HepG2 (cell line): ENCODE measurements around the gene CHCHD5. TPM values are rescaled to one million over a fixed set of nuclear protein-coding genes. Genes with fewer than 3 reads are reported as not detected.

Source experiments
- CC2D1A ChIP-seq: sonication (generic); formaldehyde crosslinking; IDR thresholded peaks from 2 replicates; pipeline ENCODE4 v1.8.1; 2023; ENCODE audit warnings: mild to moderate bottlenecking, missing genetic modification reagents
- KDM1A ChIP-seq: IDR thresholded peaks from 2 replicates; pipeline ENCODE4 v1.6.1; 2016; ENCODE audit warnings: missing compliant biosample characterization
- NR2F6 ChIP-seq, 2 experiments: IDR thresholded peaks; 2 replicates each; pipeline ENCODE4 v1.6.1; 2016; ENCODE audit warnings: antibody characterized with exemption in 1 of 2, mild to moderate bottlenecking in 1 of 2
- ZFX ChIP-seq: sonication (generic); formaldehyde crosslinking; IDR thresholded peaks from 2 replicates; pipeline ENCODE4 v1.4.0; 2020; ENCODE audit warnings: mild to moderate bottlenecking, low read depth, missing genetic modification reagents, moderate library complexity
- ZNF672 ChIP-seq: sonication (generic); formaldehyde crosslinking; IDR thresholded peaks from 2 replicates; pipeline ENCODE4 v1.8.1; 2022; ENCODE audit warnings: missing genetic modification reagents
- ZNF777 ChIP-seq: sonication (generic); formaldehyde crosslinking; IDR thresholded peaks from 2 replicates; pipeline ENCODE4 v1.4.0; 2020; ENCODE audit warnings: missing genetic modification reagents
- polyA plus RNA-seq, 8 experiments: library from polyadenylated mRNA; depleted of rRNA in 3 of 8; stranded (reverse) in 7 of 8; unstranded in 1 of 8; fragments of >200 nt; fragmentation: Illumina TruSeq in 4 of 8; extraction: Trizol in 4 of 8; gene quantifications; 2 replicates each; pipeline versions ENCODE4 v1.2.1 to v1.2.3, GENCODE V29; 2011 to 2016; ENCODE audit warnings: low read depth in 4 of 8, missing spikeins in 1 of 8, mixed read lengths in 1 of 8; ENCODE audit not compliant: insufficient read depth in 1 of 8
- total RNA-seq, 5 experiments: library from RNA; depleted of rRNA; stranded (reverse); fragments of >200 nt; fragmentation: Illumina TruSeq; extraction: Trizol; gene quantifications; 2 replicates each; pipeline ENCODE4 v1.2.3, GENCODE V29; 2016; ENCODE audit warnings: low read depth in 1 of 5
- TF ChIP-seq, protein P1 (sequence below): sonication (generic); formaldehyde crosslinking; IDR thresholded peaks from 2 replicates; pipeline ENCODE4 v1.5.1; 2020; ENCODE audit warnings: mild to moderate bottlenecking, missing genetic modification reagents, borderline replicate concordance
- TF ChIP-seq, protein P2 (sequence below): sonication (generic); formaldehyde crosslinking; IDR thresholded peaks from 2 replicates; pipeline ENCODE4 v1.4.0; 2020; ENCODE audit warnings: missing genetic modification reagents, mild to moderate bottlenecking, borderline replicate concordance
- TF ChIP-seq, protein P3 (sequence below): sonication (generic); formaldehyde crosslinking; IDR thresholded peaks from 2 replicates; pipeline ENCODE4 v1.9.0; 2021; ENCODE audit warnings: missing genetic modification reagents, borderline replicate concordance

Gene CHCHD5
- total and polyA plus RNA-seq, 2 of the 13 experiments (the other 11 are each of a cell fraction or from before 2014, with no cell fraction given): 19.0 to 23.9 TPM

DNA sequence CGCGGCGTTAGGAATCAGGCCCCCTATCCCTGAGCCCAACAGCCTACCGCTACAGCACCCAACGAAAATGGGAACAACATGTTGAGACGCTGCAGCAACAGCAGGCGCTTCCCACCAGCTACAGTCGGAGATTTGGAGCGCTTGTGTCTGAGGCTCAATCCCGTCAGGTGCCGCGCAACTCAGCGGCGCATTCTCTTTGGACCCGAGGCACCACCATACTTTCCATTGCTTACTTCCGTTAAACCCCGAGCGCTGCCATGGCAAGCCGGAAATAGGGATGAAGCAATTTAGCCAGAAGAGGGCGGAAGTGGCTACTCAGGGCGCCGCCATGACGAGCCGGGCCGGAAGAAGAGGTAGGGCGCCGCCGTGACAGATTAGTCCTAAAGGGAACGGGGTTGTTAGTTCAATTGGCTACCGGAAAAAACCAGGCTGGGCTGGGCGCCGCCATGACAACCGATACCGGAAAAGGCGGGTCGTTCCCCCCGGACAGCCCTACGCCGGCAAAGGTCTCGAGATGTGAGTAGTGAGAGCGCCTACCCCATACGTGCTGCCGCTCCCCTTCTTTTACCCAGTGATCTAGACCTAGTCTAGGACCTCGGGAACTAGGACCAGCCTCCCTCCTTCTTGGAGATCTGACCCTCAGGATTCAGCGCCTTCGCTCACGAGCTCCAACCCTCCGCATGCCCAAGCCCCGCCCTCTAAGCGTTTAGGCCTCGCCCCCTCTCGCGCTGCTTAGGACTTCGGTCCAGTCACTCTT lies at the start of gene CHCHD5 (continued):
- TF ChIP-seq, protein P1, sequence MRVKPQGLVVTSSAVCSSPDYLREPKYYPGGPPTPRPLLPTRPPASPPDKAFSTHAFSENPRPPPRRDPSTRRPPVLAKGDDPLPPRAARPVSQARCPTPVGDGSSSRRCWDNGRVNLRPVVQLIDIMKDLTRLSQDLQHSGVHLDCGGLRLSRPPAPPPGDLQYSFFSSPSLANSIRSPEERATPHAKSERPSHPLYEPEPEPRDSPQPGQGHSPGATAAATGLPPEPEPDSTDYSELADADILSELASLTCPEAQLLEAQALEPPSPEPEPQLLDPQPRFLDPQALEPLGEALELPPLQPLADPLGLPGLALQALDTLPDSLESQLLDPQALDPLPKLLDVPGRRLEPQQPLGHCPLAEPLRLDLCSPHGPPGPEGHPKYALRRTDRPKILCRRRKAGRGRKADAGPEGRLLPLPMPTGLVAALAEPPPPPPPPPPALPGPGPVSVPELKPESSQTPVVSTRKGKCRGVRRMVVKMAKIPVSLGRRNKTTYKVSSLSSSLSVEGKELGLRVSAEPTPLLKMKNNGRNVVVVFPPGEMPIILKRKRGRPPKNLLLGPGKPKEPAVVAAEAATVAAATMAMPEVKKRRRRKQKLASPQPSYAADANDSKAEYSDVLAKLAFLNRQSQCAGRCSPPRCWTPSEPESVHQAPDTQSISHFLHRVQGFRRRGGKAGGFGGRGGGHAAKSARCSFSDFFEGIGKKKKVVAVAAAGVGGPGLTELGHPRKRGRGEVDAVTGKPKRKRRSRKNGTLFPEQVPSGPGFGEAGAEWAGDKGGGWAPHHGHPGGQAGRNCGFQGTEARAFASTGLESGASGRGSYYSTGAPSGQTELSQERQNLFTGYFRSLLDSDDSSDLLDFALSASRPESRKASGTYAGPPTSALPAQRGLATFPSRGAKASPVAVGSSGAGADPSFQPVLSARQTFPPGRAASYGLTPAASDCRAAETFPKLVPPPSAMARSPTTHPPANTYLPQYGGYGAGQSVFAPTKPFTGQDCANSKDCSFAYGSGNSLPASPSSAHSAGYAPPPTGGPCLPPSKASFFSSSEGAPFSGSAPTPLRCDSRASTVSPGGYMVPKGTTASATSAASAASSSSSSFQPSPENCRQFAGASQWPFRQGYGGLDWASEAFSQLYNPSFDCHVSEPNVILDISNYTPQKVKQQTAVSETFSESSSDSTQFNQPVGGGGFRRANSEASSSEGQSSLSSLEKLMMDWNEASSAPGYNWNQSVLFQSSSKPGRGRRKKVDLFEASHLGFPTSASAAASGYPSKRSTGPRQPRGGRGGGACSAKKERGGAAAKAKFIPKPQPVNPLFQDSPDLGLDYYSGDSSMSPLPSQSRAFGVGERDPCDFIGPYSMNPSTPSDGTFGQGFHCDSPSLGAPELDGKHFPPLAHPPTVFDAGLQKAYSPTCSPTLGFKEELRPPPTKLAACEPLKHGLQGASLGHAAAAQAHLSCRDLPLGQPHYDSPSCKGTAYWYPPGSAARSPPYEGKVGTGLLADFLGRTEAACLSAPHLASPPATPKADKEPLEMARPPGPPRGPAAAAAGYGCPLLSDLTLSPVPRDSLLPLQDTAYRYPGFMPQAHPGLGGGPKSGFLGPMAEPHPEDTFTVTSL (CRISPR knock-in tag): peak; percentile 51
- TF ChIP-seq, protein P2, sequence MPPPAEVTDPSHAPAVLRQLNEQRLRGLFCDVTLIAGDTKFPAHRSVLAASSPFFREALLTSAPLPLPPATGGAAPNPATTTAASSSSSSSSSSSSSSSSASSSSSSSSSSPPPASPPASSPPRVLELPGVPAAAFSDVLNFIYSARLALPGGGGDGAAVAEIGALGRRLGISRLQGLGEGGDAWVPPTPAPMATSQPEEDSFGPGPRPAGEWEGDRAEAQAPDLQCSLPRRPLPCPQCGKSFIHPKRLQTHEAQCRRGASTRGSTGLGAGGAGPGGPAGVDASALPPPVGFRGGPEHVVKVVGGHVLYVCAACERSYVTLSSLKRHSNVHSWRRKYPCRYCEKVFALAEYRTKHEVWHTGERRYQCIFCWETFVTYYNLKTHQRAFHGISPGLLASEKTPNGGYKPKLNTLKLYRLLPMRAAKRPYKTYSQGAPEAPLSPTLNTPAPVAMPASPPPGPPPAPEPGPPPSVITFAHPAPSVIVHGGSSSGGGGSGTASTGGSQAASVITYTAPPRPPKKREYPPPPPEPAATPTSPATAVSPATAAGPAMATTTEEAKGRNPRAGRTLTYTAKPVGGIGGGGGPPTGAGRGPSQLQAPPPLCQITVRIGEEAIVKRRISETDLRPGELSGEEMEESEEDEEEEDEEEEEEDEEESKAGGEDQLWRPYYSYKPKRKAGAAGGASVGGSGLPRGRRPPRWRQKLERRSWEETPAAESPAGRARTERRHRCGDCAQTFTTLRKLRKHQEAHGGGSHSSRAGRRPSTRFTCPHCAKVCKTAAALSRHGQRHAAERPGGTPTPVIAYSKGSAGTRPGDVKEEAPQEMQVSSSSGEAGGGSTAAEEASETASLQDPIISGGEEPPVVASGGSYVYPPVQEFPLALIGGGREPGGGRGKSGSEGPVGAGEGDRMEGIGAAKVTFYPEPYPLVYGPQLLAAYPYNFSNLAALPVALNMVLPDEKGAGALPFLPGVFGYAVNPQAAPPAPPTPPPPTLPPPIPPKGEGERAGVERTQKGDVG (CRISPR knock-in tag): peak; percentile 60; the same call in 1 of the 2 replicates
- TF ChIP-seq NR2F6 (IDR thresholded peaks at IDR 0.05) (peak; percentile 29; the same call in 1 of the 2 replicates), NR2F6 (CRISPR knock-in tag; IDR thresholded peaks at IDR 0.05) (peak; percentile 43; the same call in 1 of the 2 replicates), ZFX (CRISPR knock-in tag) (peak; percentile 92), CC2D1A (no peak), KDM1A (CRISPR knock-in tag) (no peak), ZNF672 (CRISPR knock-in tag) (no peak), ZNF777 (CRISPR knock-in tag) (no peak)
- TF ChIP-seq, protein P3, sequence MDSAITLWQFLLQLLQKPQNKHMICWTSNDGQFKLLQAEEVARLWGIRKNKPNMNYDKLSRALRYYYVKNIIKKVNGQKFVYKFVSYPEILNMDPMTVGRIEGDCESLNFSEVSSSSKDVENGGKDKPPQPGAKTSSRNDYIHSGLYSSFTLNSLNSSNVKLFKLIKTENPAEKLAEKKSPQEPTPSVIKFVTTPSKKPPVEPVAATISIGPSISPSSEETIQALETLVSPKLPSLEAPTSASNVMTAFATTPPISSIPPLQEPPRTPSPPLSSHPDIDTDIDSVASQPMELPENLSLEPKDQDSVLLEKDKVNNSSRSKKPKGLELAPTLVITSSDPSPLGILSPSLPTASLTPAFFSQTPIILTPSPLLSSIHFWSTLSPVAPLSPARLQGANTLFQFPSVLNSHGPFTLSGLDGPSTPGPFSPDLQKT (CRISPR knock-in tag): no peak
